ENCODE data around the gene GATD1.

GATD1 gene

DNA sequence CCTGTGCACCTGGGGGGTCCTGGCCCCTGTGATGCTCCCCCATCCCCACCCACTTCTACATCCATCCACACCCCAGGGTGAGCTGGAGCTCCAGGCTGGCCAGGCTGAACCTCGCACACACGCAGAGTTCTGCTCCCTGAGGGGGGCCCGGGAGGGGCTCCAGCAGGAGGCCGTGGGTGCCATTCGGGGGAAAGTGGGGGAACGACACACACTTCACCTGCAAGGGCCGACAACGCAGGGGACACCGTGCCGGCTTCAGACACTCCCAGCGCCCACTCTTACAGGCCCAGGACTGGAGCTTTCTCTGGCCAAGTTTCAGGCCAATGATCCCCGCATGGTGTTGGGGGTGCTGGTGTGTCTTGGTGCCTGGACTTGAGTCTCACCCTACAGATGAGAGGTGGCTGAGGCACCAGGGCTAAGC lies 50.0 kb downstream of the GATD1 start:
- DNase-seq (ENCODE audit: low read depth in 2 of 2), result no peak

GRCh38 chr11:726278-727220 lies 50.7 kb downstream of the GATD1 start:
- DNase-seq (ENCODE audit: low read depth in 2 of 2), result peak in 1 of 2 donors; percentile 31

DNA sequence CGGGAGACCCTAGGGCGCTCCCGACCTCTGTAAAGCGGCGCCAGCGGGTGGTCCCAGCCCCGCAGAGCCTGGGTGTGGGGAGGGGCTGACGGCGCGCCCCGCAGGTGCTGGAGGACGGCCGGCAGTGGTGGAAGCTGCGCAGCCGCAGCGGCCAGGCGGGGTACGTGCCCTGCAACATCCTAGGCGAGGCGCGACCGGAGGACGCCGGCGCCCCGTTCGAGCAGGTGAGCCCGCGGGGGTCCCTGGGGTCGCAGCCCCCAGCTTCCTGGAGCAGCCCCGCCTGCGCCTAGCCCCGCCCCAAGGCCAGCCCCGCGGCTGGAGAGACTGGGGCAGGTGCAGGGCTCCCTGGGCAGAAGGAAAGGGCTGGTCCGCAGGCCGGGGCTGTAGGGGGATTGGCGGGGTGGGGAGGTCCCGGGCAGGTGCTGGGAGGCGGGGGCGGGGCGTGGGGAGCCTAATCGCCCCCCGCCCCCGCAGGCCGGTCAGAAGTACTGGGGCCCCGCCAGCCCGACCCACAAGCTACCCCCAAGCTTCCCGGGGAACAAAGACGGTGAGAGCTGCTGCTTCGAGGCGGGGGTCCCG lies 51.6 kb downstream of the GATD1 start:
- DNase-seq (ENCODE audit: low read depth in 2 of 2), result no peak

- no peak for DNase-seq (ENCODE audit: low read depth in 2 of 2)
Measured at GRCh38 chr11:724778-725386, 52.4 kb downstream of the GATD1 start.

GRCh38 chr11:724049-724777 lies 53.1 kb downstream of the GATD1 start:
- DNase-seq (ENCODE audit: low read depth in 2 of 2), result no peak

- peak; percentile 33 to 41 for DNase-seq (ENCODE audit: low read depth in 2 of 2)
Measured at GRCh38 chr11:723120-723883, 54.0 kb downstream of the GATD1 start.

GRCh38 chr11:722346-722811 lies 54.9 kb downstream of the GATD1 start:
- no peak for DNase-seq (ENCODE audit: low read depth in 2 of 2)

DNA sequence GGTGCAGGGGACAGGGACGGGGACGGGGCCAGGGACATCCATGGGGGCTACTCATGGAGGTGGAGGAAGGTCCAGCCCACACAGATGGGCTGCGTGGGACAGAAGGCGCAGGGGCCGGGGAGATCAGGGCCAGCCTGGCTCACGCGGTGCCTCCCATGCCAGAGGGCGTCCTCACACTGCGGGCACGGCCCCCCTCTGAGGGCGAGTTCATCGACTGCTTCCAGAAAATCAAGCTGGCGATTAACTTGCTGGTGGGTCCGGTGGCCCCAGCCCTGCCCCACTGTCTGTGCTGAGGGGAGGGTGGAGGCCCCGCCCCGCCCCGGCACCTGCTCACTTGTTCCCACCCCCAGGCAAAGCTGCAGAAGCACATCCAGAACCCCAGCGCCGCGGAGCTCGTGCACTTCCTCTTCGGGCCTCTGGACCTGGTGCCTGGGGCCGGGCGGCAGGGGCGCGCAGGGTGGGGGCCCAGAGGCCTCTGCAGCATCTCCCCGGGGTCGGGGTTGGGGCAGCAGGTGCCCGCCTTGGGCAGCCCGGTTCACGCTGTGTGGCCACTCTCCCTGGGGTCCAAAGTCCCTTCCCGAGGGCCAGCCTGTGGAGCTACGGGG lies 55.4 kb downstream of the GATD1 start:
- peak in 1 of 2 donors; percentile 21 for DNase-seq (ENCODE audit: low read depth in 2 of 2)

- DNase-seq (ENCODE audit: low read depth in 2 of 2), result no peak
Measured at GRCh38 chr11:721247-721740, 56.0 kb downstream of the GATD1 start.

GRCh38 chr11:720642-721246 lies 56.5 kb downstream of the GATD1 start:
- no peak for DNase-seq (ENCODE audit: low read depth in 2 of 2)

- DNase-seq (ENCODE audit: low read depth in 2 of 2), result no peak
Measured at GRCh38 chr11:720017-720641, 57.2 kb downstream of the GATD1 start.

DNA sequence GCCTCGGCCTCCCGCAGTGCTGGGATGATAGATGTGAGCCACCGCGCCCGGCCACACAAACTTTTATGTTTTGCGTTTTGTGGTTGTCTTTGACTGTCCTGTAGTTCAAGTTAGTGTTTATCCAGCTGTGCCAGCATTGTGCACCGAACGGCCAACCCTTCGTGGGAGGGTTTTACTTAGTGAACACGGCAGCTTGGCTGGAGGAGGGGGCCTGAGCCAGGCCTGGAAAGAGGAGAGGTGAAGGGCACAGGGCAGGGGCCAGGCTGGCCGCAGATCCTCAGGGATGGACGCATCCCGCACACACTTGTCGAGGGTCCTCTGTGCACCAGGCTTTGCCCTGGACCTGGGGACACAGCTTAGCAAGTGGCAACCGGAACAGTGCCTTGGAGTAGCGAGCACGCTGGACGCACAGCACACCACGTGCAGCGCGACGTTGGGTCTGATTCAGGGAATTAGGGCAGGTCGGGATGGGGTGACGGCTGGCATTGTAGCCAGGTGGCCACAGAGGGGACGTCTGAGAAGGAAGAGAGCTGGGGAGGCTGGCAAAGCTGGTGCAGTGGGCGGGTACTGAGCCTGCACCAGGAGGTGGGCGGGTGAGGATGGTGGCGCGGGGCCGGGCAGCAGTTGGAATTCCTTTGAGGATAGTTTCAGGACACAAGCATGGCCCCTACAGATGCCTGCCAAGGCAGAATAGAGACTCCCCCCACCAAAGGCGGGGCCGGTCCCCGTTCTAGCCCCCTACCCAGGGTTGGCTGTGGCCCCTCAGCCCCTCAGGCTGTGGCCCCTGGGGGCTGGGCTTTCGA lies 57.9 kb downstream of the GATD1 start:
- DNase-seq (ENCODE audit: low read depth in 2 of 2), result no peak
